ENCODE results near the gene RAET1E.
"Not testable (repeated sequence)": the region's sequence is repeated elsewhere in the genome, so short reads cannot be mapped to it uniquely, and the experiment has no call there.

RAET1E gene

GRCh38 chr6:149925974-149926777 lies 28.3 kb upstream of the RAET1E start:
- DNase-seq: peak; percentile 79

GRCh38 chr6:149925253-149925973 lies 27.5 kb upstream of the RAET1E start:
- no peak for DNase-seq

- no peak for DNase-seq
These were observed 27.0 kb upstream of the RAET1E start for GRCh38 chr6:149924933-149925252.

DNA sequence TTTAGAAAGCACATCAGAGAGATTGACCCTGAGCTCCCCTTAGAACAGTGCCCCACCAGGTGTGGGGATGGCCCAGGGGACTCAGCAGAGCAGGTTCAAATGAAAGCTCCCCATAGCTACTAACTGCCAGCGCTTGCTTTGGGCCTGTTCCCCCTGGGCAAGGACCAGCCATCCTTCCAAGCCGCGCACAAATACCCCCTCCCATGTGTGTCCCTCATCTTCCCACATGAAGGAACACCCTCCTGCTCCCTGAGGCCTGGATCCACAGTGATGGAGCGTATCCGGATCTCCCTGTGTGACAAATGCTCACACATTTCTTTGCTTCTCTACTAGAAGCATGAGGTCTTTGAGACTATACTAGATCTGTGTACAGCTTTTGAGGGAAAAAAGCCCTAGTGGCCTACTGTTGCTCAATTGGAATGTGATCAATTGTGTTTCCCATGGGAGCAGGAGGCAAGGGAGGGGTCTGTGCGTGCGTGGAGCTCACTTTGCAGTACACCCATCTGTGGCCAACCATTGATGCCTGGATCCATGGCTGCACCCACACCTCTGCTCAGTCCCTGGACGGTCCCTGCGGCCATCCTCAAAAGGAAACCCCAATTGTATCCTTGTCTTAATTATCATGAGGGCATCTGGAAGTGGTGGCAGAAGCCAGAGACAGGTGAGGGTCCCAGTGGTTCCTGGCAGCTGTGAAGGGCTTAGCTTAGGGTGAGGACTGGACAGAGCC lies 26.5 kb upstream of the RAET1E start:
- no peak for DNase-seq

DNA sequence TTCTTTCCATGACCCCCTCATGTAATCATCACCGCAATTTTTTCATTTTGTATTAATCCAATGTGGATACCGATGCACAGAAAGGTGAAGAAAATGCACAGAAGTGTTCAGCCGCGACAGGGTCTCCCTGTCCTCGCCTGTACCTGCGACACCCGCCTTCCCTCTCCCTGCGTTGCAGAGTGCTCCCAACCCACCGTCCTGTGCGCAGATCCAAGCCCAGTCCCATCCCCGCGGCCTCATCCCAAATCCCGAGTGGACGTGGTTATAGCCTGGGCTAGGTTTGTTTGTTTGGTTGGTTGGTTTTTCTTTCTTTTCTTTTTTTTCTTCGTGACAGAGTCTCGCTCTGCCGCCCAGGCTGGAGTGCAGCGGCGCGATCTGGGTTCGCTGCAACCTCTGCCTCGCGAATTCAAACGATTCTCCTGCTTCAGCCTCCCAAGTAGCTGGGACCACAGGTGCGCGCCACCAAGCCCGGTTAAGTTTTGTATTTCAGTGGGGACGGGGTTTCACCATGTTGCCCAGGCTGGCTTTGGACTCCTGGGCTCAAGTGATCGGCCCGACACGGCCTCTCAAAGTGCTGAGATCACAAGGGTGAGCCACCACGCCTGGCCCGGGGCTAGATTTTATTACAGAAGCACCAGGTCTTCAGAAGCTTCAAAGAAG lies 25.5 kb upstream of the RAET1E start:
- DNase-seq: no peak

- peak; percentile 73 for DNase-seq
These were observed 24.9 kb upstream of the RAET1E start, which contains the start of gene RAET1G for GRCh38 chr6:149922642-149923326. Gene RAET1G, minus strand, starts transcription at chr6:149923121. Its CDS starts 111 bp downstream, at chr6:149923010.

DNA sequence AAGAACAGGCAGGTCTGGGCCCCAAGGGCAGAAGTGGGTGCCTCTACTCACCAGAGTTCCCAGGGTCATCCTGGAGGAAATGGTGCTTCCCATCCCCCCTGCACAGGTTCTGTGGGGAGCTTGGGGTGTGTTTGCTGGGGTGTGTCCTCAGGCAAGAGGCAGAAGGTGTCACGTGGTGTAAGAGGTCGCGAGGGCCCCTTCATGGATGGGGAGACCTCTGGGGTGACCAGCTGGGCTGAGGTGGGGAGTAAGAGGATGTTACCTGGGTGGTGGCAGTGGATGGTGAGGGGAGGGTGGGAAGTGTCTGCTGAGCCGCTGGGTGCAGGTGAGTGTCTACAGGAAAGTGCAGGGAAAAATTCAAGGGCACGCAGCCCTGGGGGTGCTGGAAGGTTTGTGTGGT lies 24.2 kb upstream of the RAET1E start:
- DNase-seq: not testable (repeated sequence)

GRCh38 chr6:149921361-149921760 lies 23.4 kb upstream of the RAET1E start:
- DNase-seq: no peak

DNA sequence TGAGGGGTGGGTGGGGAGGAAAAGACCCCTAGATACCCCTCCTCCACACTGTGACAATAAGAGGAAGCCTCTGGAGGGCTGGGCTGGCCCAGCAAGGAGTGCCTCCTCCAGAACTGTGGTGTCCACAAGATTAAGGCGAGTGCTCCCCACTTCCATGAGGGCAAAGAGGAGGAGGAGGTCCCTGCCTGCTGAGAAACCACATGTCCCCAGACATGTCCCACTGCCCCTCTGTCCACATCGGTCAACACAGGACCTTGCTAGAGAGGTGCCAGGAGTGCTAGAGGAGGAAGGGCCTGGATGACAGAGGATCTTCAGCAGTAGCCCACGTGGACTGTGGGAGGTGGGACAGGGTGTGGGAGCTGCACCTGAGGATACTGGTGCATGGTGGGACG lies 21.9 kb upstream of the RAET1E start:
- DNase-seq: no peak

GRCh38 chr6:149919126-149919833 lies 21.4 kb upstream of the RAET1E start:
- DNase-seq: not testable (repeated sequence)

DNA sequence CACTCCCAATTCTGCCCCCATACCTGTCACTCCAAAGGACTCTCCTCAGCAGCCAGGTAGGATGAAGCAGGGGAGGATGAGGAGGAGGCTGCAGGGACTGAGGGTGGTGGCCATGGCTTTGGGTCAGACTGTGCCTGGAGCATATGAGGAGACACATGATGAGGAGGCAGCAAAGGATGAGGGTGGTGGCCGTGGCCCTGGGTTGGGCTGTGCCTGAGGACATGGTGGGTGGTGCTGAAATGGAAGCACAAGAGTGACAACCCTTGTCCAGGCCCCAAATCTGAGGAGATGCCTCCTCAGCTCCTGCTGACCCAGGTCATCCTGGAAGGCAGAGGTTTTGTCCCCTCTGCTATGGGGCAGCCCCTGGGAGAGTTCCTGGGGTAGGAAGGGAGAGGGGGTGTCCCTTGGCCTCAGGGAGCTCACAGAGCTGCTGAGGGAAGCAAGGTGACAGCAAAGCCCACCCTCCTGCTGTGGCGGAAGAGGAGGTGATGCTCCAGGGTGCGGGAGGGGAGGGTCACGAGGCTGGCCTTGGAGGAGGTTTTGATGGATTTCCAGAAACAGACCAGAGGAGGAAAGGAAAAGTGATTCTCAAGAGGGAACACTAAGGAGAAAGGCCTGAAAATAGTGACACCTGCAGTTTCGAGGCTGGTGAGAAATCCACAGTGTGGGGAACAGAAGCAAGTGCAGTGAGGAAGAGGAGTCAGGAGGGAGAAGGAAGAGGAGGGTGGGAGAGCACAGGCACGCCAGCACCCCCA lies 20.4 kb upstream of the RAET1E start:
- DNase-seq: no peak

DNA sequence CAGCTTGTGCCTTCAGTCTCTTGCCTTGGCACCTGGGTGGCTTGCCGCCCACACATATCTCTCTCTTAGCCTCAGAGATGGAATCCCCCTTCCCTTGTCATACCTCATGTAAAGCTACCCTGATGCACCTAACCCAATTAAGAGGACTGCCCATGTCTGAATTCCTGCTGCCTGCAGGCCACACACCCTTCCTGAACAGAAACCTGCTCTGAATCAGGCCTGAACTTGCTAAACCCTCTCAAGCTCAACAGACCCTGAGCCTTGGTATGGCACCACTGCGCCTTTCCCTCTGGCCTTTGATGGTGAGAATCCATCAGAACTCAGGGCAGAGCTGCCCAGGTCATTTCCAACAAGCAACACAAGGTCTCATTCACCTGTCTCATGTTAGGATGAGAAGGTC lies 19.8 kb upstream of the RAET1E start:
- no peak for DNase-seq

DNA sequence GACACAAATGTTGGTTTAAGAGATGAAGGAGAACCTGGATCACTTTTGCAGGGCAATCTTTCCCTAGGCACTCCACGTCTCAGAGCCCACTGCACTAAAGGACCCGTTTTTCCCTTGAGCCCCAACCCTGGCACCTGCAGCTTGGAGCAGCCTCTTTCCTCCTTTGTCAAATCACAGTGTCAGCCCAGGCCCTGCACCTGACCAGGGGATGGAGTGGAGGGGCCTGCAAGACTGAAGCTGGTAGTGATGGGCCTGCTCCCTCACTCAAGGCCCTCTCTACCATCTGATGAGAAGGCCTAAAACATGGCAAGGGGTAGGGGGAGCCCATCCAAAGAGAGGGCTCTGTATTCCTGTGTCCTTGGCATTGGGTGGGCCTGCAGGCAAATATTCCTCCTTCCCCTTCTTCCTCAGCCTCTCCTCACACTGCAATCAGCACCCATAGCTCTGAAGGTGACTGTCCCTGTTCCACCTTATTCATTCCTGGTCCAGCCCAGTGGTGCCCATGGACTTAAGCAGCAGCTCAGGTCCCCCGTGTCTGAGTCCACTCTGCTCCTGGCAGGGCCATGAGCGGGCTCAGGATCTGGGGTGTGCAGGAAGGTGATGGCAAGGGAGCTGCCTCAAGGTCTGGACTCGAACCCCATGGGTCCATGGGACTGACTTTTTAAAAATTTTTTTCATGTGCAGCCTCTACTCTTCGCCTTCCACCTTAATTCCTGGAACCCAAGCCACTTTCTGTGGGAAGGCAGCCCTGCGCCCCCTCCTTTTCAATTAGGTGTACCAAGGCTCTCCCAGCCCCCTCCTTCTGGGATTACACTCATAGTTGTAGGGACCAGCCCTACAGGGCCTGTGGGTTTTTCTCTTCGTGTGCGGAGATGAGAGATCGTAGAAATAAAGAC lies 18.3 kb upstream of the RAET1E start:
- no peak for DNase-seq

DNA sequence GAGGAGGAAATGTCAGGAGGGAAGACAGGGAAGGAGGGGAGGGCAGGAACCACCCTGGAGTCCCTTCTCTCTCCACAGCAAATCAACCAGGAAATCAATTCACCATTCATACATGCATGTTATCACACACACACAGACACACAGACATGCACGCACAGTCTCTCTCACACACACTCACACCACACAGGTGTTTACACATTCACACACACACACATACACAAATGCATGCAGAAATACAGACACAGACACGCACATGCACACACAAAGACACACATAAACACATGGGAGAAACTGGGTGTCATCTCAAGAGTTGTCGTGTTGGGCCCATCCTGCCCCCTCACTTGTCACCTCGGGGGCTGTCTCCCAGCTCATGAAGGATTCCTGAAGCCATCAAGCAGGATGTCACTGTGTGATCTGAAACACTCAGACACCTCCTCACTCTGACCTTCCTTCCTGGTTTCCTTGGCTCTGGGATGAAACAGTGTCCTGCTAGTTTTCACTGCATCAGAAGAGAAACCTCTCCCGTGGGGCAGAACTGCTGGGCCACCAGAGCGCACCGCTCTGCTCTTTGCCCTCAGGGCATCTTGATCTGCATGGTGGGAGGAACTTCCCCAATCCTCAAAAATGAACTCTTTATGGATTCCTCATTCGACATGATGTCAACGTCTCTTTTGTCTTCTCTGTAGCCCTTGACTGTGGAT lies 15.8 kb upstream of the RAET1E start:
- DNase-seq: no peak

DNA sequence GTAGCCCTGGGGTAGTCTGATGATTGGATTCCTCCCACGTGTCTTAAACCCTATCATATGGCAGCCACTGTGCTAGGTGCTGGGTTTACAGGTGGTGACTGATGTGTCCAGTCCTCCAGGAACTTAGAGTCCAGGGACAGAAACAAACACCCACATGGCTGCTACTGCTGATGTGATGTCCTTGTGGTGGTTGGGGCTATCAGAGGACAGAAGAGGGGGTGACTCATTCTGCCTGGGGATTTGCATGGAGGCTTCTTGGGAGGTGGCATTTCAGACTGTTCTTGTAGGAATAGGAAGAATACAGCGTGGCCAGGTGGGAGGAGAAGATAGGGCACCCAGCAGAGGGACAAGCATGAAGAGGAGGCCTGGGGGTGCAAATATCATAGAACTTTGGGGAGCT lies 15.2 kb upstream of the RAET1E start:
- DNase-seq: no peak

DNA sequence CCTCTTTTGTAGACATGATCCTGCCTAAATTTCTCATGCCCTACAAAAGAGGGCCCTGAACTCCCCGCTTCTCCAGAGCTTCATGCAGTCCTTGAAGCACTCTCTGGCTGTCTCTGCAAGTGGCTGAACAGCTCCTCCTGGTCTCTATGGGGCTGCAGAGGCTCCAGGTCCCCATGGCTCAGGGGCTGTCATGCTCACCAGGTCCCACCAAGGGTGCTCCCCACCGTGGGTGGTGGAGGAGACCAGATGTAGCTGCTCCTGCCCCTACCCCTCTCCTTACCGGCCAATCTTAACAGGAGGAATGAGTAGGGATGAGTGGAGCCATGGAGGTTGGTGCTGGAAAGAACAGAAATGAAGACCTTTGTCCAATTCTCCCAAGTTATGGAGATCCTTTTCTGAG lies 14.8 kb upstream of the RAET1E start:
- not testable (repeated sequence) for DNase-seq

- DNase-seq: no peak
These were observed 12.8 kb upstream of the RAET1E start for GRCh38 chr6:149910721-149911151.

DNA sequence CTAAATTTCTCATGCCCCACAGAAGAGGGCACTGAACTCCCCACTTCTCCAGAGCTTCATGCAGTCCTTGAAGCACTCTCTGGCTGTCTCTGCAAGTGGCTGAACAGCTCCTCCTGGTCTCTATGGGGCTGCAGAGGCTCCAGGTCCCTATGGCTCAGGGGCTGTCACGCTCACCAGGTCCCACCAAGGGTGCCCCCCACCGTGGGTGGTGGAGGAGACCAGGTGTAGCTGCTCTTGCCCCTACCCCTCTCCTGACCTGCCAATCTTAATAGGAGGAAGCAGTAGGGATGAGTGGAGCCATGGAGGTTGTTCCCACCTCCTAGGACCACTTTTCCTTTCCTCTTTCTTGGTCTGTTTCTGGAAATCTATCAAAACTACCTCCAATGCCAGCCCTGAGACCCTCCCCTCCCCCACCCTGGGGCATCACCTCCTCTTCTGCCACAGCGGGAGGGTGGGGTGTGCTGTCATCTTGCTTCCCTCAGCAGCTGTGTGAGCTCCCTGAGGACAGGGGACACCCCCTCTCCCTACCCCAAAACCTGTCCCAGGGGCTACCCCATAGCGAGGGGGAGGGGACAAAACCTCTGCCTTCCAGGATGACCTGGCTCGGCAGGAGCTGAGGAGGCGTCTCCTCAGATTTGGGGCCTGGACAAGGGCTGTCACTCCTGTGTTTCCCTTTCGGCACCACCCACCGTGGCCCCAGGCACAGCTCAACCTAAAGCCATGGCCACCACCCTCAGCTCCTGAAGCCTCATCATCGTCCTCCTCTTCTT lies 12.0 kb upstream of the RAET1E start:
- DNase-seq: no peak

DNA sequence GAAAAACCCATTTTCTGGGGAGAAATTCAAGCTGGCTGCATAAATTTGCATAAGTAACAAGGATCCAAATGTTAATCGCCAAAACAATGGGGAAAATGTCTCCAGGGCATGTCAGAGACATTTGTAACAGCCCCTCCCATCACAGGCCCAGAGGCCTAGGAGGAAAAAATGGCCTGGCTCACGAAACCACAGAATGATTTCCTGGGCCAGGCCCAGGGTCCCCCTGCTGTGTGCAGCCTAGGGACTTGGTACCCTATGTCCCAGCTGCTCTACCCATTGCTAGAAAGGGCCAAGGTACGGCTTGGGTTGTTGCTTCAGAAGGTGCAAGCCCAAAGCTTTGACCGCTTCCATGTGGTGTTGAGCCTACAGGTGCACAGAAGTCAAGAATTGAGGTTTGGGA lies 10.6 kb upstream of the RAET1E start:
- DNase-seq: not testable (repeated sequence)
